Caco-2 (cell line): ENCODE results near the gene ADAMTS18. TPM values are rescaled to one million over a fixed set of nuclear protein-coding genes. Genes with fewer than 3 reads are reported as not detected.

ENCODE experiments used
- BruUV-seq: library from RNA; stranded (reverse); fragments of 400-500 nt; replicated peaks from 2 replicates; lab custom pipeline; 2021; lab: Mats Ljungman, UMichigan
- CTCF ChIA-PET: fragments of 300-600 bp; sonication (Branson Sonifier 250); formaldehyde crosslinking; loops from one replicate; lab custom pipeline; 2022; ENCODE audit warnings: antibody characterized with exemption; lab: Charles Lee
- POLR2A ChIA-PET: fragments of 300-600 bp; sonication (Branson Sonifier 250); formaldehyde crosslinking; loops from one replicate; lab custom pipeline; 2022; ENCODE audit warnings: antibody characterized with exemption; lab: Charles Lee
- DNase-seq, 2 experiments: peaks; one replicate each; pipeline versions ENCODE4 v3.0.0 to v3.0.0-alpha.2; 2020 to 2022
- H3K27me3 ChIP-seq: replicated peaks from 2 replicates; pipeline ENCODE4 v1.6.0; 2011; ENCODE audit warnings: low read length; ENCODE audit not compliant: control insufficient read depth, insufficient read depth
- H3K36me3 ChIP-seq: 2 replicates; pipeline ENCODE4 v1.5.1; 2011; ENCODE audit warnings: low read length; ENCODE audit not compliant: control insufficient read depth, insufficient read depth
- H3K4me1 ChIP-seq: fragments of 250-450 bp; sonication (Bioruptor Pico); 2 replicates; pipeline ENCODE4 v1.5.1; 2020; ENCODE audit warnings: mild to moderate bottlenecking
- H3K4me3 ChIP-seq: 2 replicates; pipeline ENCODE4 v1.5.1; 2011; ENCODE audit warnings: low read depth, mild to moderate bottlenecking, control low read depth, low read length
- H3K9me3 ChIP-seq: fragments of 250-450 bp; sonication (Bioruptor Pico); 2 replicates; pipeline ENCODE4 v1.5.1; 2020; ENCODE audit warnings: mild to moderate bottlenecking, moderate library complexity
- H3K27ac Mint-ChIP-seq: one replicate; pipeline ENCODE4 v1.8.0; 2022; ENCODE audit warnings: mixed read lengths; ENCODE audit not compliant: unreplicated experiment
- H3K27me3 Mint-ChIP-seq: one replicate; pipeline ENCODE4 v1.8.0; 2022; ENCODE audit warnings: mixed read lengths; ENCODE audit not compliant: insufficient read depth, unreplicated experiment
- H3K36me3 Mint-ChIP-seq: one replicate; pipeline ENCODE4 v1.8.0; 2022; ENCODE audit warnings: mild to moderate bottlenecking, mixed read lengths; ENCODE audit not compliant: insufficient read depth, unreplicated experiment
- H3K4me1 Mint-ChIP-seq: one replicate; pipeline ENCODE4 v1.8.0; 2022; ENCODE audit warnings: low read depth, mixed read lengths; ENCODE audit not compliant: unreplicated experiment
- H3K4me3 Mint-ChIP-seq: one replicate; pipeline ENCODE4 v1.8.0; 2022; ENCODE audit warnings: mild to moderate bottlenecking, moderate library complexity, mixed read lengths; ENCODE audit not compliant: unreplicated experiment
- H3K9me3 Mint-ChIP-seq: one replicate; pipeline ENCODE4 v1.8.0; 2022; ENCODE audit warnings: mixed read lengths; ENCODE audit not compliant: unreplicated experiment
- CTCF ChIP-seq, 2 experiments: fragments of 200-600 bp in 1 of 2; IDR thresholded peaks; 1 replicate in 1 of 2; 2 replicates in 1 of 2; pipeline versions ENCODE4 v1.5.1 to v1.8.0; 2011 to 2022; ENCODE audit warnings: antibody characterized with exemption in 1 of 2, control low read depth in 1 of 2, inconsistent platforms in 1 of 2, low read depth in 1 of 2, low read length in 1 of 2, mild to moderate bottlenecking in 1 of 2, moderate library complexity in 1 of 2; ENCODE audit not compliant: insufficient read depth in 1 of 2, severe bottlenecking in 1 of 2, unreplicated experiment in 1 of 2
- intact Hi-C: fragments of 100-400 bp; cut with micrococcal nuclease; formaldehyde crosslinking; loops from one replicate; pipeline ENCODE4 v1.10.0; 2022; ENCODE audit not compliant: unreplicated experiment
- total RNA-seq: library from RNA; stranded (reverse); gene quantifications from 2 replicates; pipeline ENCODE4 v1.2.3, GENCODE V29; 2022

Gene ADAMTS18
- total RNA-seq, 1 experiment from 2014 or later: 0.29 TPM

GRCh38 chr16:77470851-77471250, 36.0 kb upstream of the ADAMTS18 start:
- H3K4me3 ChIP-seq: no peak overlapping the region
- no peak overlapping the region for H3K4me3 Mint-ChIP-seq
- H3K27ac Mint-ChIP-seq: no peak overlapping the region
- no peaks in the 10 kb centered on the region for H3K4me1 ChIP-seq
- H3K9me3 ChIP-seq: 0 out of 2 replicates have a peak, but pooled peaks cover 3% of the 10 kb centered on the region
- no peaks in the 10 kb centered on the region for H3K9me3 Mint-ChIP-seq
- intact Hi-C loops: no loop called here
- ChIA-PET CTCF (no interaction called here), POLR2A (no interaction called here)
- no peak for DNase-seq
- no peaks in the 10 kb centered on the region for H3K36me3 ChIP-seq
- 0 out of 2 replicates have a peak, but pooled peaks cover 1% of the 10 kb centered on the region for H3K27me3 ChIP-seq
- no TSS peak for BruUV-seq
- H3K4me1 Mint-ChIP-seq: no peaks in the 10 kb centered on the region
- peaks cover 19% of the 10 kb centered on the region for H3K27me3 Mint-ChIP-seq
- TF ChIP-seq CTCF (IDR thresholded peaks at IDR 0.05; ENCODE audit: insufficient read depth in 1 of 2, low read depth in 1 of 2, low read length in 1 of 2, severe bottlenecking in 1 of 2, unreplicated experiment in 1 of 2): no peak
- no peaks in the 10 kb centered on the region for H3K36me3 Mint-ChIP-seq

- H3K27me3 ChIP-seq: 0 out of 2 replicates have a peak, but pooled peaks cover 1% of the 10 kb centered on the region
- ChIA-PET CTCF (no interaction called here), POLR2A (no interaction called here)
- H3K4me1 ChIP-seq: no peaks in the 10 kb centered on the region
- H3K27ac Mint-ChIP-seq: no peak overlapping the region
- no TSS peak for BruUV-seq
- no peaks in the 10 kb centered on the region for H3K9me3 Mint-ChIP-seq
- H3K4me3 ChIP-seq: no peak overlapping the region
- DNase-seq: no peak
- peaks cover 12% of the 10 kb centered on the region for H3K27me3 Mint-ChIP-seq
- H3K9me3 ChIP-seq: no peaks in the 10 kb centered on the region
- TF ChIP-seq CTCF (IDR thresholded peaks at IDR 0.05; ENCODE audit: insufficient read depth in 1 of 2, low read depth in 1 of 2, low read length in 1 of 2, severe bottlenecking in 1 of 2, unreplicated experiment in 1 of 2): no peak
- H3K36me3 ChIP-seq: no peaks in the 10 kb centered on the region
- H3K4me1 Mint-ChIP-seq: no peaks in the 10 kb centered on the region
- intact Hi-C loops: no loop called here
- H3K4me3 Mint-ChIP-seq: no peak overlapping the region
- H3K36me3 Mint-ChIP-seq: no peaks in the 10 kb centered on the region
These were observed 34.8 kb upstream of the ADAMTS18 start for GRCh38 chr16:77469634-77470033.

GRCh38 chr16:77468831-77469230, 34.0 kb upstream of the ADAMTS18 start:
- H3K36me3 Mint-ChIP-seq: no peaks in the 10 kb centered on the region
- no peaks in the 10 kb centered on the region for H3K4me1 Mint-ChIP-seq
- no peaks in the 10 kb centered on the region for H3K9me3 Mint-ChIP-seq
- ChIA-PET CTCF (no interaction called here), POLR2A (no interaction called here)
- no peaks in the 10 kb centered on the region for H3K9me3 ChIP-seq
- intact Hi-C loops: no loop called here
- no peak for TF ChIP-seq CTCF (IDR thresholded peaks at IDR 0.05; ENCODE audit: insufficient read depth in 1 of 2, low read depth in 1 of 2, low read length in 1 of 2, severe bottlenecking in 1 of 2, unreplicated experiment in 1 of 2)
- no peak overlapping the region for H3K27ac Mint-ChIP-seq
- H3K36me3 ChIP-seq: no peaks in the 10 kb centered on the region
- no peak overlapping the region for H3K4me3 ChIP-seq
- H3K4me1 ChIP-seq: no peaks in the 10 kb centered on the region
- H3K27me3 ChIP-seq: 0 out of 2 replicates have a peak, but pooled peaks cover 1% of the 10 kb centered on the region
- no peak overlapping the region for H3K4me3 Mint-ChIP-seq
- no TSS peak for BruUV-seq
- DNase-seq: no peak
- peaks cover 12% of the 10 kb centered on the region for H3K27me3 Mint-ChIP-seq
